ENCODE results near the gene OARD1.
"Not testable (repeated sequence)": the region's sequence is repeated elsewhere in the genome, so short reads cannot be mapped to it uniquely, and the experiment has no call there.

Gene OARD1

GRCh38 chr6:41015860-41016259 lies 56.3 kb downstream of the OARD1 start:
- H3K27me3 ChIP-seq (ENCODE audit: control insufficient read depth, insufficient read depth, low read length); H3K4me1 ChIP-seq (ENCODE audit: control insufficient read depth, low read depth, low read length); H3K4me3 ChIP-seq (ENCODE audit: low read length); H3K36me3 ChIP-seq (ENCODE audit: control insufficient read depth, low read depth, low read length); H3K9ac ChIP-seq (ENCODE audit: low read length); H3K27ac ChIP-seq (ENCODE audit: low read length); H3K9me3 ChIP-seq (ENCODE audit: control insufficient read depth, low read depth, low read length): not testable (repeated sequence)

- Histone ChIP-seq H3K9me3 (ENCODE audit: control insufficient read depth, low read depth, low read length) (no peaks in the 10 kb centered on the region), H3K4me1 (ENCODE audit: control insufficient read depth, low read depth, low read length) (no peaks in the 10 kb centered on the region), H3K27me3 (ENCODE audit: control insufficient read depth, insufficient read depth, low read length) (no peaks in the 10 kb centered on the region), H3K9ac (ENCODE audit: low read length) (no peak overlapping the region), H3K27ac (ENCODE audit: low read length) (no peak overlapping the region), H3K36me3 (ENCODE audit: control insufficient read depth, low read depth, low read length) (no peaks in the 10 kb centered on the region), H3K4me3 (ENCODE audit: low read length) (no peak overlapping the region)
These were observed 57.4 kb downstream of the OARD1 start for GRCh38 chr6:41014780-41015179.

All from iPS-18a (cell line).